Caco-2 (cell line): ENCODE data around the gene MTHFD1L. TPM values are rescaled to one million over a fixed set of nuclear protein-coding genes. Genes with fewer than 3 reads are reported as not detected.

Source experiments
- BruUV-seq: library from RNA; stranded (reverse); fragments of 400-500 nt; replicated peaks from 2 replicates; lab custom pipeline; 2021; lab: Mats Ljungman, UMichigan
- CTCF ChIA-PET: fragments of 300-600 bp; sonication (Branson Sonifier 250); formaldehyde crosslinking; loops from one replicate; lab custom pipeline; 2022; ENCODE audit warnings: antibody characterized with exemption; lab: Charles Lee
- POLR2A ChIA-PET: fragments of 300-600 bp; sonication (Branson Sonifier 250); formaldehyde crosslinking; loops from one replicate; lab custom pipeline; 2022; ENCODE audit warnings: antibody characterized with exemption; lab: Charles Lee
- DNase-seq, 2 experiments: peaks; one replicate each; pipeline versions ENCODE4 v3.0.0 to v3.0.0-alpha.2; 2020 to 2022
- H3K27me3 ChIP-seq: replicated peaks from 2 replicates; pipeline ENCODE4 v1.6.0; 2011; ENCODE audit warnings: low read length; ENCODE audit not compliant: control insufficient read depth, insufficient read depth
- H3K36me3 ChIP-seq: 2 replicates; pipeline ENCODE4 v1.5.1; 2011; ENCODE audit warnings: low read length; ENCODE audit not compliant: control insufficient read depth, insufficient read depth
- H3K4me1 ChIP-seq: fragments of 250-450 bp; sonication (Bioruptor Pico); 2 replicates; pipeline ENCODE4 v1.5.1; 2020; ENCODE audit warnings: mild to moderate bottlenecking
- H3K4me3 ChIP-seq: 2 replicates; pipeline ENCODE4 v1.5.1; 2011; ENCODE audit warnings: low read depth, mild to moderate bottlenecking, control low read depth, low read length
- H3K9me3 ChIP-seq: fragments of 250-450 bp; sonication (Bioruptor Pico); 2 replicates; pipeline ENCODE4 v1.5.1; 2020; ENCODE audit warnings: mild to moderate bottlenecking, moderate library complexity
- H3K27ac Mint-ChIP-seq: one replicate; pipeline ENCODE4 v1.8.0; 2022; ENCODE audit warnings: mixed read lengths; ENCODE audit not compliant: unreplicated experiment
- H3K27me3 Mint-ChIP-seq: one replicate; pipeline ENCODE4 v1.8.0; 2022; ENCODE audit warnings: mixed read lengths; ENCODE audit not compliant: insufficient read depth, unreplicated experiment
- H3K36me3 Mint-ChIP-seq: one replicate; pipeline ENCODE4 v1.8.0; 2022; ENCODE audit warnings: mild to moderate bottlenecking, mixed read lengths; ENCODE audit not compliant: insufficient read depth, unreplicated experiment
- H3K4me1 Mint-ChIP-seq: one replicate; pipeline ENCODE4 v1.8.0; 2022; ENCODE audit warnings: low read depth, mixed read lengths; ENCODE audit not compliant: unreplicated experiment
- H3K4me3 Mint-ChIP-seq: one replicate; pipeline ENCODE4 v1.8.0; 2022; ENCODE audit warnings: mild to moderate bottlenecking, moderate library complexity, mixed read lengths; ENCODE audit not compliant: unreplicated experiment
- H3K9me3 Mint-ChIP-seq: one replicate; pipeline ENCODE4 v1.8.0; 2022; ENCODE audit warnings: mixed read lengths; ENCODE audit not compliant: unreplicated experiment
- intact Hi-C: fragments of 100-400 bp; cut with micrococcal nuclease; formaldehyde crosslinking; loops from one replicate; pipeline ENCODE4 v1.10.0; 2022; ENCODE audit not compliant: unreplicated experiment
- total RNA-seq: library from RNA; stranded (reverse); gene quantifications from 2 replicates; pipeline ENCODE4 v1.2.3, GENCODE V29; 2022
- TF ChIP-seq, protein P1 (sequence below), 2 experiments: fragments of 200-600 bp in 1 of 2; IDR thresholded peaks; 1 replicate in 1 of 2; 2 replicates in 1 of 2; pipeline versions ENCODE4 v1.5.1 to v1.8.0; 2011 to 2022; ENCODE audit warnings: antibody characterized with exemption in 1 of 2, control low read depth in 1 of 2, inconsistent platforms in 1 of 2, low read depth in 1 of 2, low read length in 1 of 2, mild to moderate bottlenecking in 1 of 2, moderate library complexity in 1 of 2; ENCODE audit not compliant: insufficient read depth in 1 of 2, severe bottlenecking in 1 of 2, unreplicated experiment in 1 of 2

Gene MTHFD1L
- total RNA-seq, 1 experiment from 2014 or later, result 102 TPM

DNA sequence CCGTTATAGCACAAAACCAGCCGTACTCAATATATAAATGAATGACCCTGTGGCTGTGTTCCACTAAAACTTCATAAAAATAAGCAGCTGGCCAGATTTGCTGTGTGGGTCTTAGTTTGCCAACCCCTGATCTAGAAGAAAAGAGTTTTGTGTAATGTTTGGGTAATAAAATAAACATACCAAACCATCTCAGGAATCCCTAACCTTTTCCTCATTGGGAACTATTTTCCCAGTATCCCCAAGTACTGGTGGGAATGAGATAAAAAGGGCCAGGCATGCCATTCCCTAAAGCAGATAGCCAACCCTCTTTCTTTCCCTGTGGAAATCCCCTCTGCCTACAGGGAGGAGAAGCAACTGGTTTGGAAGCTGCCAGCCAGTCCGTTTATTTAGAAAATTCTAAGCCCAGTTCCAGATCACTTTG is 205.1 kb downstream of the MTHFD1L start:
- intact Hi-C loops, result no loop called here
- no peaks in the 10 kb centered on the region for H3K9me3 ChIP-seq
- no TSS peak for BruUV-seq
- no peaks in the 10 kb centered on the region for H3K27me3 ChIP-seq
- 0 out of 2 replicates have a peak, but pooled peaks cover 6% of the 10 kb centered on the region for H3K4me1 ChIP-seq
- H3K4me3 Mint-ChIP-seq, result no peak overlapping the region
- no peaks in the 10 kb centered on the region for H3K27me3 Mint-ChIP-seq
- peaks cover 6% of the 10 kb centered on the region for H3K36me3 Mint-ChIP-seq
- H3K27ac Mint-ChIP-seq, result no peak overlapping the region
- ChIA-PET POLR2A (no interaction called here), CTCF (no interaction called here)
- H3K4me1 Mint-ChIP-seq, result peaks cover 6% of the 10 kb centered on the region
- TF ChIP-seq, protein P1, sequence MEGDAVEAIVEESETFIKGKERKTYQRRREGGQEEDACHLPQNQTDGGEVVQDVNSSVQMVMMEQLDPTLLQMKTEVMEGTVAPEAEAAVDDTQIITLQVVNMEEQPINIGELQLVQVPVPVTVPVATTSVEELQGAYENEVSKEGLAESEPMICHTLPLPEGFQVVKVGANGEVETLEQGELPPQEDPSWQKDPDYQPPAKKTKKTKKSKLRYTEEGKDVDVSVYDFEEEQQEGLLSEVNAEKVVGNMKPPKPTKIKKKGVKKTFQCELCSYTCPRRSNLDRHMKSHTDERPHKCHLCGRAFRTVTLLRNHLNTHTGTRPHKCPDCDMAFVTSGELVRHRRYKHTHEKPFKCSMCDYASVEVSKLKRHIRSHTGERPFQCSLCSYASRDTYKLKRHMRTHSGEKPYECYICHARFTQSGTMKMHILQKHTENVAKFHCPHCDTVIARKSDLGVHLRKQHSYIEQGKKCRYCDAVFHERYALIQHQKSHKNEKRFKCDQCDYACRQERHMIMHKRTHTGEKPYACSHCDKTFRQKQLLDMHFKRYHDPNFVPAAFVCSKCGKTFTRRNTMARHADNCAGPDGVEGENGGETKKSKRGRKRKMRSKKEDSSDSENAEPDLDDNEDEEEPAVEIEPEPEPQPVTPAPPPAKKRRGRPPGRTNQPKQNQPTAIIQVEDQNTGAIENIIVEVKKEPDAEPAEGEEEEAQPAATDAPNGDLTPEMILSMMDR (IDR thresholded peaks at IDR 0.05; ENCODE audit: insufficient read depth in 1 of 2, low read depth in 1 of 2, low read length in 1 of 2, severe bottlenecking in 1 of 2, unreplicated experiment in 1 of 2), result no peak
- H3K36me3 ChIP-seq, result no peaks in the 10 kb centered on the region
- H3K4me3 ChIP-seq, result no peak overlapping the region
- DNase-seq, result no peak
- peaks cover 19% of the 10 kb centered on the region for H3K9me3 Mint-ChIP-seq

GRCh38 chr6:151071295-151071694 is 205.8 kb downstream of the MTHFD1L start:
- Histone ChIP-seq H3K36me3 (no peaks in the 10 kb centered on the region), H3K9me3 (no peaks in the 10 kb centered on the region), H3K4me1 (0 out of 2 replicates have a peak, but pooled peaks cover 6% of the 10 kb centered on the region), H3K4me3 (no peak overlapping the region), H3K27me3 (no peaks in the 10 kb centered on the region)
- H3K9me3 Mint-ChIP-seq, result peaks cover 20% of the 10 kb centered on the region
- intact Hi-C loops, result no loop called here
- no peak for DNase-seq
- no peak overlapping the region for H3K27ac Mint-ChIP-seq
- no TSS peak for BruUV-seq
- H3K4me3 Mint-ChIP-seq, result no peak overlapping the region
- H3K4me1 Mint-ChIP-seq, result peaks cover 6% of the 10 kb centered on the region
- H3K36me3 Mint-ChIP-seq, result peaks cover 6% of the 10 kb centered on the region
- TF ChIP-seq, protein P1 (IDR thresholded peaks at IDR 0.05; ENCODE audit: insufficient read depth in 1 of 2, low read depth in 1 of 2, low read length in 1 of 2, severe bottlenecking in 1 of 2, unreplicated experiment in 1 of 2), result no peak
- H3K27me3 Mint-ChIP-seq, result no peaks in the 10 kb centered on the region
- CTCF ChIA-PET, result no interaction called here
- POLR2A ChIA-PET, result no interaction called here

GRCh38 chr6:151073146-151073545 is 207.6 kb downstream of the MTHFD1L start:
- BruUV-seq, result no TSS peak
- no peaks in the 10 kb centered on the region for H3K27me3 Mint-ChIP-seq
- H3K36me3 Mint-ChIP-seq, result peaks cover 12% of the 10 kb centered on the region
- H3K4me3 Mint-ChIP-seq, result no peak overlapping the region
- POLR2A ChIA-PET, result no interaction called here
- intact Hi-C loops, result no loop called here
- no peaks in the 10 kb centered on the region for H3K4me1 Mint-ChIP-seq
- H3K27ac Mint-ChIP-seq, result no peak overlapping the region
- 0 out of 2 replicates have a peak, but pooled peaks cover 3% of the 10 kb centered on the region for H3K9me3 ChIP-seq
- CTCF ChIA-PET, result no interaction called here
- TF ChIP-seq, protein P1 (IDR thresholded peaks at IDR 0.05; ENCODE audit: insufficient read depth in 1 of 2, low read depth in 1 of 2, low read length in 1 of 2, severe bottlenecking in 1 of 2, unreplicated experiment in 1 of 2), result no peak
- no peak for DNase-seq
- H3K4me1 ChIP-seq, result 0 out of 2 replicates have a peak, but pooled peaks cover 6% of the 10 kb centered on the region
- H3K9me3 Mint-ChIP-seq, result peaks cover 20% of the 10 kb centered on the region
- H3K36me3 ChIP-seq, result no peaks in the 10 kb centered on the region
- no peaks in the 10 kb centered on the region for H3K27me3 ChIP-seq
- H3K4me3 ChIP-seq, result no peak overlapping the region
